WERI-Rb-1 (cell line): Measurements from ENCODE around the gene SYNRG.

Source experiments
- DNase-seq: peaks from one replicate; pipeline ENCODE4 v3.0.0-alpha.2; 2020
- H3K27ac ChIP-seq: fragments of 250-450 bp; sonication (Bioruptor Pico); 2 replicates; pipeline ENCODE4 v1.5.1; 2020; ENCODE audit warnings: mild to moderate bottlenecking, moderate library complexity
- H3K27me3 ChIP-seq: fragments of 250-450 bp; sonication (Bioruptor Pico); 2 replicates; pipeline ENCODE4 v1.5.1; 2021; ENCODE audit warnings: mild to moderate bottlenecking, low read depth, moderate library complexity; ENCODE audit not compliant: insufficient read depth, severe bottlenecking
- H3K36me3 ChIP-seq: fragments of 250-450 bp; sonication (Bioruptor Pico); 2 replicates; pipeline ENCODE4 v1.5.1; 2020; ENCODE audit warnings: mild to moderate bottlenecking, moderate library complexity
- H3K4me3 ChIP-seq: 2 replicates; pipeline ENCODE4 v1.5.1; 2011; ENCODE audit warnings: low read depth, mild to moderate bottlenecking, control low read depth, low read length
- H3K9me3 ChIP-seq: fragments of 250-450 bp; sonication (Bioruptor Pico); 2 replicates; pipeline ENCODE4 v1.5.1; 2021; ENCODE audit warnings: mild to moderate bottlenecking, moderate library complexity; ENCODE audit not compliant: severe bottlenecking
- TF ChIP-seq, protein P1 (sequence below): IDR thresholded peaks from 2 replicates; pipeline ENCODE4 v1.5.1; 2011; ENCODE audit warnings: low read depth, mild to moderate bottlenecking, control low read depth, inconsistent platforms, low read length

The SYNRG gene

DNA sequence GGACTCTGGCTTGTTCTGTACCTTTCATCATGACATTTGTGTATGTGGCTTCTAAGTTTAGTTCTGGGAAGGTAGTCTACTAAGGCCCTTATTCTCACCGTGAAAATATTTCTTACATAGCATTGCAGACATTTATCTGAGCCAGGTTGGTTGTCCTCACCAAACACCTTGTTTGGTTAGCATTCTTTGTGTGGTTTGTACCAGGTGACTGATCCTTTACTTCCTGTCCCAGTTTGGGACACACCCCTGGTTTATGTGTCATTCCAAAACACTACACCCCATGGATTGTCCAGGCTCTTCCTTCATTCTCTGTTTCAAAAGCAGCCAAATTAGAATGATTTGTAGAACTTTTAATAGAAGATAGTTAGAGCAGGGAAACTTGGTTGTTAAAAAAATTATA lies 142.7 kb downstream of the SYNRG start:
- H3K27me3 ChIP-seq: no peaks in the 10 kb centered on the region
- DNase-seq: no peak
- TF ChIP-seq, protein P1, sequence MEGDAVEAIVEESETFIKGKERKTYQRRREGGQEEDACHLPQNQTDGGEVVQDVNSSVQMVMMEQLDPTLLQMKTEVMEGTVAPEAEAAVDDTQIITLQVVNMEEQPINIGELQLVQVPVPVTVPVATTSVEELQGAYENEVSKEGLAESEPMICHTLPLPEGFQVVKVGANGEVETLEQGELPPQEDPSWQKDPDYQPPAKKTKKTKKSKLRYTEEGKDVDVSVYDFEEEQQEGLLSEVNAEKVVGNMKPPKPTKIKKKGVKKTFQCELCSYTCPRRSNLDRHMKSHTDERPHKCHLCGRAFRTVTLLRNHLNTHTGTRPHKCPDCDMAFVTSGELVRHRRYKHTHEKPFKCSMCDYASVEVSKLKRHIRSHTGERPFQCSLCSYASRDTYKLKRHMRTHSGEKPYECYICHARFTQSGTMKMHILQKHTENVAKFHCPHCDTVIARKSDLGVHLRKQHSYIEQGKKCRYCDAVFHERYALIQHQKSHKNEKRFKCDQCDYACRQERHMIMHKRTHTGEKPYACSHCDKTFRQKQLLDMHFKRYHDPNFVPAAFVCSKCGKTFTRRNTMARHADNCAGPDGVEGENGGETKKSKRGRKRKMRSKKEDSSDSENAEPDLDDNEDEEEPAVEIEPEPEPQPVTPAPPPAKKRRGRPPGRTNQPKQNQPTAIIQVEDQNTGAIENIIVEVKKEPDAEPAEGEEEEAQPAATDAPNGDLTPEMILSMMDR: no peak

DNA sequence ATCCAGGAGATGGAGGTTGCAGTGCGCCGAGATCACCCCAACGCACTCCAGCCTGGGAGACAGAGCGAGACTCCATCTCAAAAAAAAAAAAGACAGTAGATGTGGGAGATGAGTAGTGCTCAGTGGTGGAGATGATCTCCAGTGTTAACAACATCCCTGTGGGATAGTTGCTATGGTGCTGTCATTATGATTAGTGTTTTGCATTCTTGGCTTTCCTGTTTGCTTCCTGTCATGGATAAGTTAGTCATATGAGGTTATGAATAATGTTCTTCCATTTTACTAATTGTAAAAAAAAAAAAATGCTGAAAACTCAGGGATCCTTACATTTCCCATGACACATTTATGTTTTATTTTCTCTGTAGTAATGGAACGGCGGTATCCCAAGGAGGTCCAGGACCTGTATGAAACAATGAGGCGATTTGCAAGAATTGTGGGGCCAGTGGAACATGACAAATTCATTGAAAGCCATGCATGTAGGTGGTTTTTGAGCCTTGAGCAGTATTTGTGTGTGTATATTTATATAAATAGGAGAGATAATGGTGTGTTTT lies 144.1 kb downstream of the SYNRG start:
- DNase-seq: no peak
- no peak overlapping the region for H3K27ac ChIP-seq
- no peaks in the 10 kb centered on the region for H3K27me3 ChIP-seq
- H3K4me3 ChIP-seq: no peak overlapping the region
- no peaks in the 10 kb centered on the region for H3K9me3 ChIP-seq
- TF ChIP-seq, protein P1: no peak
- peaks cover 26% of the 10 kb centered on the region for H3K36me3 ChIP-seq

More for the DNA sequence above, 142.7 kb downstream of the SYNRG start:
- Histone ChIP-seq H3K4me3 (no peak overlapping the region), H3K9me3 (no peaks in the 10 kb centered on the region), H3K36me3 (peaks cover 34% of the 10 kb centered on the region), H3K27ac (no peak overlapping the region)
